SJCRH30 (cell line): ENCODE results near the gene TVP23A. TPM values are rescaled to one million over a fixed set of nuclear protein-coding genes. Genes with fewer than 3 reads are reported as not detected.
"Not testable (repeated sequence)": the region's sequence is repeated elsewhere in the genome, so short reads cannot be mapped to it uniquely, and the experiment has no call there.

Source experiments
- DNase-seq, 2 experiments: peaks; one replicate each; pipeline ENCODE4 v3.0.0-alpha.2; 2015 to 2020
- H3K27ac ChIP-seq: fragments of 250-450 bp; sonication (Bioruptor Pico); 2 replicates; pipeline ENCODE4 v1.5.1; 2020; ENCODE audit warnings: mild to moderate bottlenecking, moderate library complexity
- H3K27me3 ChIP-seq: fragments of 250-450 bp; sonication (Bioruptor Pico); 2 replicates; pipeline ENCODE4 v1.5.1; 2020; ENCODE audit warnings: mild to moderate bottlenecking, moderate library complexity
- H3K36me3 ChIP-seq: fragments of 250-450 bp; sonication (Bioruptor Pico); 2 replicates; pipeline ENCODE4 v1.5.1; 2020; ENCODE audit warnings: mild to moderate bottlenecking, moderate library complexity
- H3K4me1 ChIP-seq: fragments of 250-450 bp; sonication (Bioruptor Pico); 2 replicates; pipeline ENCODE4 v1.5.1; 2020; ENCODE audit warnings: mild to moderate bottlenecking, moderate library complexity
- H3K4me3 ChIP-seq: fragments of 250-450 bp; sonication (Bioruptor Pico); 2 replicates; pipeline ENCODE4 v1.5.1; 2020; ENCODE audit warnings: mild to moderate bottlenecking, moderate library complexity
- H3K9me3 ChIP-seq: fragments of 250-450 bp; sonication (Bioruptor Pico); replicated peaks from 2 replicates; pipeline ENCODE4 v1.5.1; 2020; ENCODE audit warnings: mild to moderate bottlenecking, moderate library complexity
- total RNA-seq: library from RNA; depleted of rRNA; stranded (reverse); fragments of >200 nt; shearing (Covaris generic); gene quantifications from 2 replicates; pipeline ENCODE4 v1.2.3, GENCODE V29; 2014

The TVP23A gene
- total RNA-seq, 1 experiment from 2014 or later = not detected

GRCh38 chr16:10847176-10847575 is 28.6 kb upstream of the TVP23A start:
- H3K4me1 ChIP-seq = no peaks in the 10 kb centered on the region
- H3K27ac ChIP-seq = no peak overlapping the region
- H3K36me3 ChIP-seq = no peaks in the 10 kb centered on the region
- no peak overlapping the region for H3K4me3 ChIP-seq
- no peaks in the 10 kb centered on the region for H3K9me3 ChIP-seq
- no peak for DNase-seq
- H3K27me3 ChIP-seq = no peaks in the 10 kb centered on the region; the same call in 1 of the 2 replicates

GRCh38 chr16:10846213-10846998 is 27.8 kb upstream of the TVP23A start:
- Histone ChIP-seq H3K9me3 (no peaks in the 10 kb centered on the region), H3K4me1 (no peaks in the 10 kb centered on the region), H3K4me3 (no peak overlapping the region)

GRCh38 chr16:10840703-10841102 is 22.1 kb upstream of the TVP23A start:
- Histone ChIP-seq H3K4me1 (no peaks in the 10 kb centered on the region), H3K4me3 (no peak overlapping the region), H3K9me3 (no peaks in the 10 kb centered on the region), H3K36me3 (no peaks in the 10 kb centered on the region), H3K27ac (no peak overlapping the region), H3K27me3 (no peaks in the 10 kb centered on the region; the same call in 1 of the 2 replicates)
- no peak for DNase-seq

More at GRCh38 chr16:10846213-10846998, 27.8 kb upstream of the TVP23A start:
- no peaks in the 10 kb centered on the region; the same call in 1 of the 2 replicates for H3K27me3 ChIP-seq
- H3K27ac ChIP-seq = no peak overlapping the region
- DNase-seq = no peak
- H3K36me3 ChIP-seq = no peaks in the 10 kb centered on the region

GRCh38 chr16:10839279-10839666 is 20.7 kb upstream of the TVP23A start:
- no peaks in the 10 kb centered on the region for H3K36me3 ChIP-seq
- H3K9me3 ChIP-seq = no peaks in the 10 kb centered on the region
- no peak overlapping the region for H3K27ac ChIP-seq
- no peaks in the 10 kb centered on the region for H3K4me1 ChIP-seq
- no peaks in the 10 kb centered on the region for H3K27me3 ChIP-seq
- DNase-seq = no peak
- no peak overlapping the region for H3K4me3 ChIP-seq

GRCh38 chr16:10838621-10839278 is 20.2 kb upstream of the TVP23A start:
- no peaks in the 10 kb centered on the region for H3K4me1 ChIP-seq
- no peak overlapping the region for H3K4me3 ChIP-seq
- H3K9me3 ChIP-seq = no peaks in the 10 kb centered on the region
- no peak overlapping the region for H3K27ac ChIP-seq
- H3K27me3 ChIP-seq = no peaks in the 10 kb centered on the region
- DNase-seq = no peak
- no peaks in the 10 kb centered on the region for H3K36me3 ChIP-seq

GRCh38 chr16:10836174-10836853 is 17.7 kb upstream of the TVP23A start:
- Histone ChIP-seq H3K36me3 (no peaks in the 10 kb centered on the region), H3K9me3 (no peaks in the 10 kb centered on the region), H3K27ac (no peak overlapping the region), H3K27me3 (no peaks in the 10 kb centered on the region), H3K4me1 (no peaks in the 10 kb centered on the region), H3K4me3 (no peak overlapping the region)
- no peak for DNase-seq

- DNase-seq = no peak
- Histone ChIP-seq H3K4me1 (no peaks in the 10 kb centered on the region), H3K4me3 (no peak overlapping the region), H3K27me3 (no peaks in the 10 kb centered on the region), H3K27ac (no peak overlapping the region), H3K9me3 (no peaks in the 10 kb centered on the region), H3K36me3 (no peaks in the 10 kb centered on the region)
These were observed 16.8 kb upstream of the TVP23A start for GRCh38 chr16:10835281-10835931.

GRCh38 chr16:10834766-10835165 is 16.2 kb upstream of the TVP23A start:
- no peaks in the 10 kb centered on the region for H3K27me3 ChIP-seq
- H3K4me1 ChIP-seq = no peaks in the 10 kb centered on the region
- no peak overlapping the region for H3K27ac ChIP-seq
- no peaks in the 10 kb centered on the region for H3K36me3 ChIP-seq
- DNase-seq = no peak
- no peak overlapping the region for H3K4me3 ChIP-seq
- no peaks in the 10 kb centered on the region for H3K9me3 ChIP-seq

GRCh38 chr16:10834130-10834529 is 15.5 kb upstream of the TVP23A start:
- Histone ChIP-seq H3K4me3 (no peak overlapping the region), H3K27ac (no peak overlapping the region), H3K9me3 (no peaks in the 10 kb centered on the region), H3K4me1 (peaks cover under 1% of the 10 kb centered on the region; the same call in 1 of the 2 replicates), H3K36me3 (no peaks in the 10 kb centered on the region), H3K27me3 (no peaks in the 10 kb centered on the region; the same call in 1 of the 2 replicates)
- no peak for DNase-seq

GRCh38 chr16:10833271-10833670 is 14.7 kb upstream of the TVP23A start:
- Histone ChIP-seq H3K9me3 (no peaks in the 10 kb centered on the region), H3K27ac (no peak overlapping the region), H3K4me1 (peaks cover 6% of the 10 kb centered on the region; the same call in 1 of the 2 replicates), H3K36me3 (no peaks in the 10 kb centered on the region), H3K4me3 (no peak overlapping the region), H3K27me3 (peaks cover 1% of the 10 kb centered on the region; the same call in 1 of the 2 replicates)
- no peak for DNase-seq

- Histone ChIP-seq H3K27ac (no peak overlapping the region), H3K36me3 (no peaks in the 10 kb centered on the region), H3K9me3 (no peaks in the 10 kb centered on the region), H3K27me3 (peaks cover 4% of the 10 kb centered on the region; the same call in 1 of the 2 replicates), H3K4me3 (no peak overlapping the region), H3K4me1 (peaks cover 9% of the 10 kb centered on the region; the same call in 1 of the 2 replicates)
- DNase-seq = no peak
These were observed 13.6 kb upstream of the TVP23A start for GRCh38 chr16:10831894-10832886.

- not testable (repeated sequence) for H3K4me1 ChIP-seq, H3K27ac ChIP-seq, H3K27me3 ChIP-seq, DNase-seq, H3K9me3 ChIP-seq, H3K4me3 ChIP-seq, H3K36me3 ChIP-seq
These were observed 11.6 kb upstream of the TVP23A start for GRCh38 chr16:10830240-10830639.

- not testable (repeated sequence) for H3K4me1 ChIP-seq, H3K27me3 ChIP-seq, DNase-seq, H3K9me3 ChIP-seq, H3K27ac ChIP-seq, H3K36me3 ChIP-seq, H3K4me3 ChIP-seq
These were observed 10.9 kb upstream of the TVP23A start for GRCh38 chr16:10829390-10830098.
